Smooth muscle cell (in vitro differentiated cells): ENCODE measurements around the gene NDUFAF7. TPM values are rescaled to one million over a fixed set of nuclear protein-coding genes. Genes with fewer than 3 reads are reported as not detected.

Experiments
- DNase-seq: peaks from one replicate; lab custom pipeline; 2025; ENCODE audit not compliant: unreplicated experiment; lab: John Stamatoyannopoulos, UW
- H2AFZ ChIP-seq: fragments of 200-600 bp; sonication (generic); 2 replicates; pipeline ENCODE4 v1.6.0; 2016; ENCODE audit warnings: antibody characterized with exemption, low read depth, mild to moderate bottlenecking
- H3F3A ChIP-seq: fragments of 200-600 bp; sonication (generic); 2 replicates; pipeline ENCODE4 v1.6.0; 2017; ENCODE audit warnings: antibody characterized with exemption, low read depth
- H3K27ac ChIP-seq: fragments of 200-600 bp; sonication (generic); 2 replicates; pipeline ENCODE4 v1.5.1; 2016; ENCODE audit warnings: low read depth, mild to moderate bottlenecking
- H3K27me3 ChIP-seq: fragments of 200-600 bp; sonication (generic); 2 replicates; pipeline ENCODE4 v1.6.1; 2016; ENCODE audit warnings: low read depth, mild to moderate bottlenecking
- H3K36me3 ChIP-seq: fragments of 200-600 bp; sonication (generic); 2 replicates; pipeline ENCODE4 v1.5.1; 2016; ENCODE audit warnings: low read depth
- H3K4me1 ChIP-seq: fragments of 200-600 bp; sonication (generic); 2 replicates; pipeline ENCODE4 v1.5.1; 2016; ENCODE audit warnings: low read depth
- H3K4me2 ChIP-seq: fragments of 200-600 bp; sonication (generic); 2 replicates; pipeline ENCODE4 v1.6.0; 2016; ENCODE audit warnings: mild to moderate bottlenecking
- H3K4me3 ChIP-seq: fragments of 200-600 bp; sonication (generic); 2 replicates; pipeline ENCODE4 v1.5.1; 2016; ENCODE audit warnings: mild to moderate bottlenecking
- H3K79me2 ChIP-seq: fragments of 200-600 bp; sonication (generic); 2 replicates; pipeline ENCODE4 v1.6.0; 2016; ENCODE audit warnings: low read depth, mild to moderate bottlenecking
- H3K9ac ChIP-seq: fragments of 200-600 bp; sonication (generic); 2 replicates; pipeline ENCODE4 v1.6.0; 2016; ENCODE audit warnings: low read depth
- H3K9me3 ChIP-seq: fragments of 200-600 bp; sonication (generic); replicated peaks from 2 replicates; pipeline ENCODE4 v1.5.1; 2016; ENCODE audit warnings: low read depth
- H4K20me1 ChIP-seq: fragments of 200-600 bp; sonication (generic); 2 replicates; pipeline ENCODE4 v1.6.0; 2016; ENCODE audit warnings: low read depth
- WGBS: methylation state at CpG from one replicate; pipeline ENCODE4 v1.1.7; 2016; ENCODE audit warnings: low lambda C conversion rate; 5-methylcytosine and 5-hydroxymethylcytosine counted together
- polyA plus RNA-seq: library from polyadenylated mRNA; unstranded; fragments of >200 nt; fragmentation: Nextera tagmentation; extraction: Ambion mirVana; gene quantifications from 2 replicates; pipeline ENCODE4 v1.2.1, GENCODE V29; 2016
- total RNA-seq: library from RNA; depleted of rRNA; stranded (reverse); fragments of >200 nt; gene quantifications from 2 replicates; pipeline ENCODE4 v1.2.3, GENCODE V29; 2014
- TF ChIP-seq, protein P1 (sequence below): fragments of 200-600 bp; sonication (generic); IDR thresholded peaks from 2 replicates; pipeline ENCODE4 v1.5.1; 2017; ENCODE audit warnings: borderline replicate concordance, mild to moderate bottlenecking, antibody characterized with exemption; ENCODE audit not compliant: insufficient read depth, poor library complexity, severe bottlenecking

NDUFAF7 gene
- total and polyA plus RNA-seq, 2 experiments from 2014 or later, result 13.4 to 46.9 TPM

GRCh38 chr2:37274359-37274965 is 43.0 kb downstream of the NDUFAF7 start:
- no peak overlapping the region for H3K4me2 ChIP-seq
- no peaks in the 10 kb centered on the region for H3K4me1 ChIP-seq
- H2AFZ ChIP-seq, result no peak overlapping the region
- 54% methylated on average over 6 of the region's 6 CpGs for WGBS
- peaks cover 13% of the 10 kb centered on the region for H3K36me3 ChIP-seq
- H4K20me1 ChIP-seq, result no peaks in the 10 kb centered on the region
- H3K27ac ChIP-seq, result no peak overlapping the region
- no peaks in the 10 kb centered on the region for H3K27me3 ChIP-seq
- H3K9me3 ChIP-seq, result no peaks in the 10 kb centered on the region
- DNase-seq, result no peak
- H3K79me2 ChIP-seq, result no peaks in the 10 kb centered on the region
- no peak overlapping the region for H3K4me3 ChIP-seq
- TF ChIP-seq, protein P1, sequence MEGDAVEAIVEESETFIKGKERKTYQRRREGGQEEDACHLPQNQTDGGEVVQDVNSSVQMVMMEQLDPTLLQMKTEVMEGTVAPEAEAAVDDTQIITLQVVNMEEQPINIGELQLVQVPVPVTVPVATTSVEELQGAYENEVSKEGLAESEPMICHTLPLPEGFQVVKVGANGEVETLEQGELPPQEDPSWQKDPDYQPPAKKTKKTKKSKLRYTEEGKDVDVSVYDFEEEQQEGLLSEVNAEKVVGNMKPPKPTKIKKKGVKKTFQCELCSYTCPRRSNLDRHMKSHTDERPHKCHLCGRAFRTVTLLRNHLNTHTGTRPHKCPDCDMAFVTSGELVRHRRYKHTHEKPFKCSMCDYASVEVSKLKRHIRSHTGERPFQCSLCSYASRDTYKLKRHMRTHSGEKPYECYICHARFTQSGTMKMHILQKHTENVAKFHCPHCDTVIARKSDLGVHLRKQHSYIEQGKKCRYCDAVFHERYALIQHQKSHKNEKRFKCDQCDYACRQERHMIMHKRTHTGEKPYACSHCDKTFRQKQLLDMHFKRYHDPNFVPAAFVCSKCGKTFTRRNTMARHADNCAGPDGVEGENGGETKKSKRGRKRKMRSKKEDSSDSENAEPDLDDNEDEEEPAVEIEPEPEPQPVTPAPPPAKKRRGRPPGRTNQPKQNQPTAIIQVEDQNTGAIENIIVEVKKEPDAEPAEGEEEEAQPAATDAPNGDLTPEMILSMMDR, result no peak
- H3K9ac ChIP-seq, result no peak overlapping the region
- no peaks in the 10 kb centered on the region for H3F3A ChIP-seq

DNA sequence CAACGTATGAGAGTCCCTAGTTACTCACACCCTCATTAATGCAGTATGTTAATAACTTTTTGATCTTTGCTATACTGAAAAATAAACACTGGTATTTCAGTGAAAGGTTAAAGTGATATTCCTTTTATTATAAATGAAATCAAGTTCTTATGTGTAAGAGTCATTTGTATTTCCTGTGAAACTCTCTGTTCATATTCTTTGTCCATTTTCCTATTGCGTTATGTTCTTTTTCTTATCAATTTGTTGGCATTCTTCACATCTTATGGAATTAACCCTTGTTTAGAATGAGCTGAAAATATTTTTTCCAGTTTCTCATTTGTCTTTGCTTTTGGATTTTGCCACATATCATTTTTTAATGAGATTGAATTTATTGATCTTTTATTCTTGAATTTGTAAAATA is 44.8 kb downstream of the NDUFAF7 start:
- Histone ChIP-seq H3K36me3 (peaks cover 21% of the 10 kb centered on the region), H3K4me1 (no peaks in the 10 kb centered on the region)

DNA sequence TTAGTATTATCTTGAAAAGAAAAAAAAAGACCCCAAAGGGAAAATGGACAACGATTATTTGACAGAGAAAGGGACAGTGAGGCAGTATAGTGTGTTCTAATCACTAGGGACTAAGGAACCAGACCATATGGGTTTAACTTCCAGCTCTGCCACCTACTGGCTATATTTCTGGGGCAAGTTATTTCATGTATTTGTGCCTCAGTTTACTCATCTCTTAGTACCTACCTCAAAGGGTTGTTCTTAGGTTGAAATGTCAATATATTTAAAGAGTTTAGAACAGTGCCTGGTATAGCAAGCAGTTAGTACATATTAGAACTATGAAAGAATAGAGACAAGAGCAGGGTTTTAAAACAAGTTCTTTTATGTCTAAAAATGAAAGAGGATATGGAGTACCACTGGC is 50.5 kb downstream of the NDUFAF7 start:
- peaks cover 2% of the 10 kb centered on the region for H3F3A ChIP-seq
- no peak for DNase-seq
- WGBS, result 98% methylated on average over 1 of the region's 1 CpG

More for the DNA sequence above, 44.8 kb downstream of the NDUFAF7 start:
- no peak overlapping the region for H3K4me2 ChIP-seq
- no peak overlapping the region for H3K4me3 ChIP-seq
- H4K20me1 ChIP-seq, result no peaks in the 10 kb centered on the region
- WGBS, result 88% methylated on average over 2 of the region's 2 CpGs
- H3K27me3 ChIP-seq, result no peaks in the 10 kb centered on the region
- no peak overlapping the region for H2AFZ ChIP-seq
- H3K9ac ChIP-seq, result no peak overlapping the region
- H3K79me2 ChIP-seq, result no peaks in the 10 kb centered on the region
- H3K9me3 ChIP-seq, result no peaks in the 10 kb centered on the region
- no peaks in the 10 kb centered on the region for H3F3A ChIP-seq
- TF ChIP-seq, protein P1, result no peak
- no peak overlapping the region for H3K27ac ChIP-seq
- DNase-seq, result no peak

More for the DNA sequence above, 50.5 kb downstream of the NDUFAF7 start:
- no peak overlapping the region for H3K9ac ChIP-seq
- H3K27ac ChIP-seq, result no peak overlapping the region
- H3K36me3 ChIP-seq, result peaks cover 24% of the 10 kb centered on the region
- H3K27me3 ChIP-seq, result no peaks in the 10 kb centered on the region
- H4K20me1 ChIP-seq, result no peaks in the 10 kb centered on the region
- TF ChIP-seq, protein P1, result no peak
- no peaks in the 10 kb centered on the region for H3K79me2 ChIP-seq
- no peak overlapping the region for H3K4me2 ChIP-seq
- H2AFZ ChIP-seq, result no peak overlapping the region
- no peaks in the 10 kb centered on the region for H3K4me1 ChIP-seq
- H3K4me3 ChIP-seq, result no peak overlapping the region
- no peaks in the 10 kb centered on the region for H3K9me3 ChIP-seq
